Pancreas (tissue), 10 donors: ENCODE measurements around the gene CC2D1A. TPM values are rescaled to one million over a fixed set of nuclear protein-coding genes. Genes with fewer than 3 reads are reported as not detected.

Experiments
- ATAC-seq, 4 donors: fragments of 200-7000 bp; cut with Tn5 transposase; one replicate each; pipeline versions ENCODE4 v1.8.0 to v1.9.1; 2020; ENCODE audit warnings: mild to moderate bottlenecking in 4 of 4, moderate library complexity in 4 of 4
- DNase-seq, 6 donors: peaks; one replicate each; pipeline ENCODE4 v3.0.0-alpha.2; 2020
- FAIRE-seq: peaks from 2 replicates; lab custom pipeline; 2012; peaks lifted over from hg19 to GRCh38; lab: Jason Lieb, UNC
- H3K27ac ChIP-seq, 4 donors: fragments of 200-600 bp; sonication (generic); 1 replicate in 3 of 4; 2 replicates in 1 of 4; pipeline versions ENCODE4 v1.5.0 to v1.8.0; 2020
- H3K27me3 ChIP-seq, 4 donors: fragments of 200-600 bp; one replicate each; pipeline ENCODE4 v1.8.0; 2021
- H3K36me3 ChIP-seq, 3 donors: fragments of 200-600 bp; sonication (generic) in 1 of 3; one replicate each; pipeline versions ENCODE4 v1.5.0 to v1.8.0; 2020 to 2021
- H3K4me1 ChIP-seq, 3 donors: fragments of 200-600 bp; one replicate each; pipeline ENCODE4 v1.8.0; 2021
- H3K4me3 ChIP-seq, 4 donors: fragments of 200-600 bp; sonication (generic) in 2 of 4; one replicate each; pipeline versions ENCODE4 v1.5.0 to v1.8.0; 2020 to 2021
- H3K9me3 ChIP-seq, 4 donors: fragments of 200-600 bp; one replicate each; pipeline ENCODE4 v1.8.0; 2021
- CTCF ChIP-seq, 4 donors: fragments of 200-600 bp; sonication (generic) in 3 of 4; IDR thresholded peaks; one replicate each; pipeline versions ENCODE4 v1.5.0 to v1.8.0; 2021; ENCODE audit warnings: antibody characterized with exemption in 4 of 4
- WGBS, 2 donors: extraction: QIAGEN DNeasy Blood & Tissue Kit; methylation state at CpG; one replicate each; pipeline ENCODE4 v1.1.7; 2013; 5-methylcytosine and 5-hydroxymethylcytosine counted together
- intact Hi-C, 3 donors: fragments of 100-400 bp; cut with DNase I; formaldehyde crosslinking; loops; one replicate each; pipeline versions ENCODE4 v1.11.1 to v1.14.2; 2022
- polyA plus RNA-seq, 2 donors: library from polyadenylated mRNA; stranded (reverse); fragments of 200-250 nt; gene quantifications; one replicate each; pipeline ENCODE4 v1.2.3, GENCODE V29; 2013
- total RNA-seq, 6 donors: library from RNA; stranded (reverse); fragmentation: NEBNext Ultra II Directional in 4 of 6; extraction: Animal tissue kit (Norgen Biotek cat#: 25700) in 4 of 6; gene quantifications; one replicate each; pipeline versions ENCODE4 v1.2.1 to v1.2.4, GENCODE V29; 2021 to 2023
- donor health status: healthy with polysubstance abuse.
- donor health status: DM: no; HTN: no; CAD: no; lungs with moderate emphysema.
- donor health status: DM: no; HTN: no; CAD: no.
- donor health status: control.
- donor health status: control.
- donor health status: Bipolar disorder and iron deficiency.
- donor health status: DM: yes; HTN: yes; CAD: no.
- donor health status: DM: no; HTN: no; CAD: no.
- donor health status: DM: no; HTN: no; CAD: no.
- donor health status: DM: yes; HTN: yes; CAD: no.

Gene CC2D1A
- total and polyA plus RNA-seq, 8 donors, result 23.0 to 78.6 (median 27.2) TPM

- Histone ChIP-seq H3K36me3 (peaks cover 0 to 8% (median 0%) of the 10 kb centered on the region in 3 donors), H3K4me1 (no peaks in the 10 kb centered on the region), H3K9me3 (no peaks in the 10 kb centered on the region), H3K4me3 (no peak overlapping the region), H3K27ac (no peak overlapping the region), H3K27me3 (no peaks in the 10 kb centered on the region)
- TF ChIP-seq CTCF (IDR thresholded peaks at IDR 0.05), result no peak
- 90% methylated on average over 16 to 17 of the region's 17 CpGs for WGBS, 2 donors
- intact Hi-C loops, result no loop called here
- ATAC-seq, result no peak
- peak in 1 of 6 donors; percentile 68 for DNase-seq
- FAIRE-seq, result no peak
Measured at GRCh38 chr19:13930402-13930801, 24.4 kb downstream of the CC2D1A start.

GRCh38 chr19:13931391-13932148 lies 25.6 kb downstream of the CC2D1A start:
- H3K36me3 ChIP-seq, result peaks cover 0 to 8% (median 0%) of the 10 kb centered on the region in 3 donors
- peak in 1 of 4 donors; percentile 3 for ATAC-seq
- no peak overlapping the region for H3K4me3 ChIP-seq
- no peak overlapping the region for H3K27ac ChIP-seq
- no peaks in the 10 kb centered on the region for H3K4me1 ChIP-seq
- TF ChIP-seq CTCF (IDR thresholded peaks at IDR 0.05), result no peak
- peak in 1 of 6 donors; percentile 65 for DNase-seq
- 84 to 87% methylated on average over 29 to 30 of the region's 30 CpGs for WGBS, 2 donors
- intact Hi-C loops, result no loop called here
- H3K9me3 ChIP-seq, result no peaks in the 10 kb centered on the region
- FAIRE-seq, result no peak
- no peaks in the 10 kb centered on the region for H3K27me3 ChIP-seq

GRCh38 chr19:13932149-13932637 lies 26.2 kb downstream of the CC2D1A start:
- DNase-seq, result no peak
- no peak overlapping the region for H3K27ac ChIP-seq
- WGBS, 2 donors, result 82 to 86% methylated on average over 6 of the region's 6 CpGs
- no peaks in the 10 kb centered on the region for H3K27me3 ChIP-seq
- H3K4me1 ChIP-seq, result no peaks in the 10 kb centered on the region
- no peaks in the 10 kb centered on the region for H3K9me3 ChIP-seq
- no peak for TF ChIP-seq CTCF (IDR thresholded peaks at IDR 0.05)
- peaks cover 0 to 3% (median 0%) of the 10 kb centered on the region in 3 donors for H3K36me3 ChIP-seq
- no peak for ATAC-seq
- no peak for FAIRE-seq
- H3K4me3 ChIP-seq, result no peak overlapping the region
- intact Hi-C loops, result no loop called here

GRCh38 chr19:13932911-13933393 lies 27.0 kb downstream of the CC2D1A start:
- Histone ChIP-seq H3K4me1 (no peaks in the 10 kb centered on the region), H3K9me3 (no peaks in the 10 kb centered on the region), H3K27ac (no peak overlapping the region), H3K36me3 (no peaks in the 10 kb centered on the region), H3K27me3 (no peaks in the 10 kb centered on the region), H3K4me3 (no peak overlapping the region)
- DNase-seq, result peak in 2 of 6 donors; percentile 55 to 69
- no peak for FAIRE-seq
- no peak for TF ChIP-seq CTCF (IDR thresholded peaks at IDR 0.05)
- 70 to 77% methylated on average over 42 of the region's 42 CpGs for WGBS, 2 donors
- ATAC-seq, result peak in 1 of 4 donors; percentile 5
- intact Hi-C loops, result no loop called here

GRCh38 chr19:13934785-13935109 lies 28.7 kb downstream of the CC2D1A start:
- no peak overlapping the region for H3K27ac ChIP-seq
- intact Hi-C loops, result no loop called here
- no peaks in the 10 kb centered on the region for H3K9me3 ChIP-seq
- no peaks in the 10 kb centered on the region for H3K27me3 ChIP-seq
- FAIRE-seq (no peak), ATAC-seq (no peak), DNase-seq (no peak)
- WGBS, 2 donors, result 76 to 92% methylated on average over 2 of the region's 2 CpGs
- TF ChIP-seq CTCF (IDR thresholded peaks at IDR 0.05), result no peak
- no peak overlapping the region for H3K4me3 ChIP-seq
- H3K36me3 ChIP-seq, result no peaks in the 10 kb centered on the region
- no peaks in the 10 kb centered on the region for H3K4me1 ChIP-seq
